ENCODE measurements around the gene KIF19. TPM values are rescaled to one million over a fixed set of nuclear protein-coding genes. Genes with fewer than 3 reads are reported as not detected.

Gene KIF19
- total RNA-seq, 1 donor from 2014 or later: 0.23 TPM

- no peak overlapping the region for H3K4me3 ChIP-seq
- DNase-seq (no peak), ATAC-seq (peak; percentile 42)
- TF ChIP-seq CTCF (IDR thresholded peaks at IDR 0.05): no peak
- H3K9me3 ChIP-seq: no peaks in the 10 kb centered on the region
- H3K36me3 ChIP-seq: no peaks in the 10 kb centered on the region
- H3K27me3 ChIP-seq: peaks cover 7% of the 10 kb centered on the region
- no peak overlapping the region for H3K27ac ChIP-seq
- intact Hi-C loops (cut with DNase I): no loop called here
- H3K4me1 ChIP-seq: no peaks in the 10 kb centered on the region
These were observed 43.2 kb upstream of the KIF19 start for GRCh38 chr17:74282587-74283370.

- no peak for ATAC-seq
- intact Hi-C loops (cut with DNase I): no loop called here
- no peaks in the 10 kb centered on the region for H3K4me1 ChIP-seq
- no peak for DNase-seq
- no peaks in the 10 kb centered on the region for H3K36me3 ChIP-seq
- H3K9me3 ChIP-seq: no peaks in the 10 kb centered on the region
- peaks cover 7% of the 10 kb centered on the region for H3K27me3 ChIP-seq
- no peak overlapping the region for H3K27ac ChIP-seq
- TF ChIP-seq CTCF (IDR thresholded peaks at IDR 0.05): no peak
- no peak overlapping the region for H3K4me3 ChIP-seq
These were observed 42.7 kb upstream of the KIF19 start for GRCh38 chr17:74283371-74283673.

GRCh38 chr17:74287031-74287602 is 38.9 kb upstream of the KIF19 start:
- Histone ChIP-seq H3K27ac (no peak overlapping the region), H3K4me3 (no peak overlapping the region), H3K27me3 (peaks cover 7% of the 10 kb centered on the region), H3K9me3 (no peaks in the 10 kb centered on the region), H3K4me1 (no peaks in the 10 kb centered on the region), H3K36me3 (no peaks in the 10 kb centered on the region)
- intact Hi-C loops (cut with DNase I): no loop called here
- DNase-seq (no peak), ATAC-seq (no peak)
- TF ChIP-seq CTCF (IDR thresholded peaks at IDR 0.05): no peak

GRCh38 chr17:74288785-74289184 is 37.2 kb upstream of the KIF19 start:
- no peak for DNase-seq
- Histone ChIP-seq H3K36me3 (no peaks in the 10 kb centered on the region), H3K4me1 (no peaks in the 10 kb centered on the region), H3K9me3 (no peaks in the 10 kb centered on the region), H3K27me3 (no peaks in the 10 kb centered on the region), H3K4me3 (no peak overlapping the region), H3K27ac (no peak overlapping the region)
- ATAC-seq: no peak
- intact Hi-C loops (cut with DNase I): no loop called here
- no peak for TF ChIP-seq CTCF (IDR thresholded peaks at IDR 0.05)

- intact Hi-C loops (cut with DNase I): no loop called here
- Histone ChIP-seq H3K27me3 (no peaks in the 10 kb centered on the region), H3K4me3 (no peak overlapping the region), H3K4me1 (no peaks in the 10 kb centered on the region), H3K9me3 (no peaks in the 10 kb centered on the region), H3K36me3 (no peaks in the 10 kb centered on the region), H3K27ac (no peak overlapping the region)
- TF ChIP-seq CTCF (IDR thresholded peaks at IDR 0.05): no peak
- no peak for DNase-seq
- peak; percentile 47 for ATAC-seq
These were observed 36.3 kb upstream of the KIF19 start for GRCh38 chr17:74289688-74290087.
